GM15510 (cell line): ENCODE data around the gene GPR141.

Experiments used
- POLR2A ChIP-seq: IDR thresholded peaks from 3 replicates; pipeline ENCODE4 v1.6.1; 2011; ENCODE audit warnings: borderline replicate concordance; ENCODE audit not compliant: insufficient read length; ENCODE audit errors: extremely low read depth

GPR141 gene

DNA sequence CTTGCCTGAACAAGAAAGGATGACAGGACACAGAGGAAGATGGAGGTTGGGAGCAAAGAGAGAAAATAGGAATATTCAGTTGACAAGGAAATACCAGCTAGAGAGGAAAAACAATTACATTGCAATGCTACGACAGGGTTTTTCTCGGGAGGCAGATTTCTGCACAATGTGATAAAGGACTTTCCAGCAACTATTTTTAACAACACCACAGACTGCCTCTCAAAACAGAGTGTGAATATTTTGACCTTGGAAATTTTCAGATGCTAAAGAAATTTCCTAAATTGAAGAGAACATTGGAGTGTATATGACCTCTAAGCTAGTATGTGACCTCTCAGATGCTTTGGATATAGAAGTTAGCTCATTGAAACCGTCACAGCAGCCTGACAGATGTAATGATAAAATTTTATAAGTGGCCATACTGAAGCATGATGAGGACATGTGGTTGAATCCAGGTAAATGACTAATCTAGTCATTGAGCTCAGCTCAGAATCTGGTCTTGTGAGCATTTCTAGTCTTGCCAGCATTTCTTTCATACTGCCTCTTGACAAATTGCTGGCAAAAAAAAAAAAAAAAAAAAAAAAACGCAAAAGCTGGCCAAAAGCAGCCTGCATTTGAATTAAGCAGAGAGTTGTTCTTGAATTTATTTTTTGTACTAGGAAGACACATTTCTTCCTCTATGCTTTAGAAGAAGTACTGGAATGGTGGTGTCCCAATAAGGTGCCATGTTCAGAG, 24.4 kb downstream of the GPR141 start:
- TF ChIP-seq POLR2A = no peak

DNA sequence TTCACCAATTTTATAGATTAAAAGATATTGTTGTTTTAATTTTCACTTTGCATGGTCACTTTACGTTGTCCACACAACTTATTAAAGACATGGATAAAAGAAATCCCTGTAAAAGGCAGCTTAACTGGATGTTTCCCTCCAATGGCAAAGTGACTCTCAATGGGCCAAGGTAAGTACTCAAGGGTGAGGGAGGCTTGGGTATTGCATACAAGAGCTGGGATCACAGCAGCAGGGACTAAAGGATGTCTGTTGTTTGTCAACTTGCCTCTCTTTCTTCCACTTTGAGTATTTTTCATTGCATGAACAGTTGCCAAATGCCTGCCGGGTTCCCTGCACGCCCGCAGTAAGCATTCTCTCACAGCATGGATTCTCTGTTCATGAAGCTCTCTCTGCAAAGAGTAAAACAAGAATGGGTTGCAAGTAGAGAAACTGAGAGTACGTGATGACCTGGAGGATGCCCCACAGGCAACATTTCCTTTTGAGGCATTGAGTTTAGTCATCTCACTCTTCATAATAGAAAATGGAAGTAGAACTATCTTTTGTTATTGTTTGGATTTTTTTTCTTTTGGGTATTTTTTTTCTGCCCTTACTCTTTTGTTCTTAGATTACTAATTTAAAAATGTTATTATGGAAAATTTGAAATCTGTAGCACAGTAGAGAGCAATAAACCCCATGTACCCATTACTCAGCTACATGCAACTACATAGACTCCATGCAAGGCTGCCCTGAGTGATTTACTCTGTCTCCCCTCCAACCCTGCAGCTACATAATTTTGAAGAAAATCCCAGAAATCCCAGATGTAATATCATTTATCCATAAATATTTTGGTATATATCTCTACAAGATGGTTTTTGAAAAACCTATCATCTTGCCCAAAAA, 26.3 kb downstream of the GPR141 start:
- no peak for TF ChIP-seq POLR2A

DNA sequence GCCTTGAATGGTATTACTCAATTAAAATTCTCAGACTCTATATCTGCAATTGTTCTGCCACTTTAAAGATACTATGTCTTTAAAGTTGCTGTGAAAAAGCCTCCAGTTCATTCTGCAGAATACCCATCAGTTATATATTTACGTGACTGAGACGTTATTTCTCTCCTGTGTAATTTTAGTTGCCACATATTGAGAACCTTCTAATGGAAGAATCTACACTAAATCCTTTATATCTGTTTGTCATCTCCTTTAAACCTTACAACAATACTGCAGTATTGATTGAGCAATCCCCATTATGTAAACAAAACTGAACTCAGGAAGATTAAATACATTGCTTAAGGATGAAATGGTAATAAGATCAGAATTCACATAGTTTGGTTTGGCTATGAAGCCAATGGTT, 30.0 kb downstream of the GPR141 start:
- TF ChIP-seq POLR2A = no peak

DNA sequence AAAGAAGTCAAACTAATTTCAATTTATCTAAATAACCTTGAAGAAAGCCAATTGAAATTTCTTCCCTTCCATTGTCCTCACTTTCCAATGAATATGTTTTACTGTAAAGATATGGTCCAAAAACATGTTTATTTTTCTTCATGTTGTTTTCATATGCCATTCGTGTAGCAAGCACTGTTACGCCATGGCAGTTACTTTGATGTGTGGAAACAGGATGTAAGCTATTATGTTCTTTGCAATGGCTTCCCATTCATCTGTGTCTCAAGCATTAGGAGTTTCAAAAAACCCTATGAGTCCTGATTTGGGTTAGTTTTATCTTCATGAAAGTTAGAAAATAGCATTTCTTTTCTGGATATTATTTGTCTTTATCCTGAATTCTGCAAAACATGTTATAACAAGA, 31.0 kb downstream of the GPR141 start:
- no peak for TF ChIP-seq POLR2A

DNA sequence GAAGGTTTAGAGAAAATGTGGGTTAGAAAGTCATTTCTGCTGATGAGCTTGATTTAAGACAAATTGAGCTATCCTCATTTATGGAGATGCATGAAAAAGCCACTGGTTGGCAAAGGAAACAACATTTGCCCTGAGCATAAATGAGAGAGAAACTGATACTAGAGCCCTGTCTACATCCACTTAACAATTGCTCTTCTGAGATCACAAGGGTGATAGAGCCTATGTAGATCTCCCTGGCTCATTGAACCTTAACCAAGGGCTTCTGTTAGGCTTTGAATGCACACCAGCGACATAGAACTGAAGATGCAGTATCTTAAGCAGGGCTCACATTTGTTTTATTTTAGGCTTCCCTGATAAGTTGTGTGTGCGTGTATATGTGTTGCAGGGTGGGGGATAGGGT, 35.0 kb downstream of the GPR141 start:
- TF ChIP-seq POLR2A = no peak

DNA sequence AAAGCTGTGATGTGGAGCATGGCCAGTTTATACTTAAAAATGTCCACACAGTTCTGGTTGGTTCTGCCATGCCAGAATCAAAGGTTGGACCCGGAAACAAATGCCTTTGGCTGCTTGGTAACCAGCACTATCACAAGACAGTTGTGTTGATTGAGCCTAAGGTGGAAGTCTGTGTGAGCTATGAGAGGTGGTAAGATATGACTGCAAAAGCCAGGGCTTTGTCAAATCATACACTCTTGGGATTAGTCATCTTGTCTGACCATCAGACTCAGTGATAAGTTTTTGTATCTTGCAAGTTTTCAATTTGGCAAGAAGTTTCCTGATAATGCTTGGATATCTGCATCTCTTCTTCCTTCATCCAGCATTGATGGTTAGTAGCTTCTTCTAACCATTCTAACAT, 35.5 kb downstream of the GPR141 start:
- TF ChIP-seq POLR2A = no peak

DNA sequence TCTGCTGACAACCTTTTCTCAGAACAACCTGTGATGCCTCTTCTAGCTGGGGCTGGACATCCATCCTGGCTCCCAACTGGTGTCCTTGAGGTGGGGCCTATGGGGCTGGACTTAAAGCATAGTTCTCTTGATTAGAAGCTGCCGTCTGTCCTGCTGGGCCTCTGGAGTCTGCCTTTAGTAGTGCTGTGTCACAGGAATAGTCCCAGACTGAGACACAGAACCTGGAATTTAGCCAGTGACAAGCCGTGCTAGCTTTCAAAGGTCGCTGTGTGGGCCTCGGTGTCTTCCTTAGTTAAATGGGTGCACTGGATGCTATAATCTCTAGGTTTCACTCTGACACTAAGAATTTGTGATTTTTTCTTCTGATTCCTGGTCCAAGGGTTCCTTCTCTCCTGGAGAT, 41.2 kb downstream of the GPR141 start:
- no peak for TF ChIP-seq POLR2A

DNA sequence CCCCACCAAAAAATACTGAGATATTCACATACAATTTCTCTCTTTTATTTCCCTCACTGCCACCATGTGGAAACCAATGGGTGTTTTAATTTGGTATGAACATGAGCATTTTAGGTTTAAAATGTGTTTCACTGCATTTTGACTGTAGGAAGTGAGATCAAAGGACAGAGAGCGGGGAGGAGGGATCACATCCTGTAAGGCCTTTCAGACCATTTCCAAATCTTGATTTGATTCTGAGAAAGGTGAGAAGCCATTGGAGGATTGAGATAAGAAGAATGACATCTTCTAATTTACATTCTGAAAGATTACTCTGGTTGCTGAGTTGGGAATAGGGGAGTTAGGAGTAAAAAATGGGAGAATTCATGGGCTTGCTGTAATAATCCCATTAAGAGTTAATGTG, 42.5 kb downstream of the GPR141 start:
- TF ChIP-seq POLR2A = no peak

DNA sequence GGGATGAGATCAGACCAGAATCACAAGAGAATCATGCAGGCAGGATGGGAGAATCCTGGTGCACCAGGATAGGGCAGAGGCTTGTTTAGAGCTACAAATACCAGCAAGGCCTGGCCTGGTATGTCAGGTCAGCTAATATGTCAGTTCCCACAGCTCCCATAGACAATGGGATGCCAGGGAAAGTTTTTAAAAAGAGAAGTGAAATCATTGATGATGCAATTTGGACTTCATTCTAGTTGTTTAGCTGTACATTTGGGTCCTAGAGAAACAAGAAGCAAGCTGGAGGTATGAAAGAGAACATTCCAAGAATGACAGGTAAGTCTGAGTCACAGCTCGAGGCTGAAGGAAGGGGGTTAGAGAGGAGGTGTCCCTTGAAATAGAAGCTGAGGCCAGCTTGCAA, 45.2 kb downstream of the GPR141 start:
- TF ChIP-seq POLR2A = no peak

DNA sequence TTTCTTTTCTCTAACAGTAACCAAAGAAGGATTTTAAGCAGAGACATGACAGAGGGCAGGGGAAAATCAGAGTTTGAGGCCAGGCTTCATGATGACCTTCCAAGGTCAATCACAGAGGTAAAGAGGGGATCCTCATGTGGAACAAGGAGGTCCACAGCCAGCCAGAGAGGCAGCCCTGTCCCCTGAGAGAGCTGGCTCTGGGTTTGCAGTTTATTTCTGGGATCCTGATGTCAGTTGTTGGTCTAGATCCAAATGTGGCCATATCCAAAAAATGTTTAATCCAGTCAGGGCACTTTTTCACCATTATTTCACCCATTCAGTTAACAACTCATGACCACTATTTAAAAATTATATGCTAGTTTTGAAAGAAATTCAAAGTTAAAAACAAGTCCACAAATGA, 45.6 kb downstream of the GPR141 start:
- TF ChIP-seq POLR2A = no peak

DNA sequence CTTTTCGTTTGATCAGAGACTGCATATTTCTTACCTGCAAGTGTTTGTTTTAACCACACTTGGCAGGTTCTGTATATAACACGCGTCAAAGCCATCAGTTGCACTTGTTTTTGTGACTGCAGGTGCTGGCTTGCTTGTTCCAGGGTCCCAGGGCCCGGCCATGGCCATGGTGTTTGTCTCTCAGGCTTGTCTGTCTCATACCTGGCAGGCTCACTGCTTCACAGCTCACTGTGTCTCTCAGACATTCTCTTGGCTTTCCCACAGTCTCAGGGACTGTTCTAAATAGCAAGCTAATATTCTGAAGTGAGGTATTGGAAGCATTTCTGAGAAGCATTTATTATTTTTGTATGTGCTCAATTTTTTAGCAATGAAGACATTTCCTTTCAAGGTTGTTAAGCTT, 46.9 kb downstream of the GPR141 start:
- TF ChIP-seq POLR2A = no peak

DNA sequence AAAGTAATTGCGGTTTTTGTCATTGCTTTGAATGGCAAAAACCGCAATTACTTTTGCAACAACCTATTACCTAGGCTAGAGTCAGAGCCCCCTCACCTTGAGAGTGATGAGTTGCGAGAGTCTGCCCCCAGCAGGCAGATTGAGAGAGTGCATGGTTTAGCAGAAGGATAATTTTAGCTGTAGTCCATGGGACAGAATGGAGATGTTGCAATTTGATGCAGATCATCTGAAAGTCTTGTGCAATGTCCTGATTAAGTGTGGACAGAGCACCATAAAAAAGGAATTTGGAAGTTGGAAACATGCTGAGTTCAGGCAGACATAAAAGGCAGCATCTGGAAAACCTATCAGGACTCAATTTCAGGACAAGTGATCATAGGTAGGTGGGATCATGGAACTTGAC, 48.7 kb downstream of the GPR141 start:
- TF ChIP-seq POLR2A = no peak

DNA sequence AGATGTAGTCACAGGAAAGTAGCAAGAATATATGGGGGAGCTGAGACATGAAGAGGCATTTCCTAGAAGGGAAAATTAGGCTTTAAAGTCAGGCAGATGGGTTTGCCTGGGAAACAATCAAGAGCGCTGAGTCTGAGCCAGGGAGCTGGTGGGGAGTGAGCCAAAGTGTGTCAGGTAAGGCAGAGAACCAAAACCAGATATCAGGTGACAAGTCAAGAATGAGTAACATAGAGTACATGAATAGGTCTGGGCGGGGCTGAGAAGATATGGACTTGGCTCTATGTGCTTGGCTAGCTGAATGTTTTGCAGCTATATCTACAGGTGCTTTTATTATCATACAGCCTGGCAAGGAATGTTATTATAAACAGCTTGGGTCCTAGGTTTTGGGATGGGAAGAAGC, 49.3 kb downstream of the GPR141 start:
- no peak for TF ChIP-seq POLR2A

DNA sequence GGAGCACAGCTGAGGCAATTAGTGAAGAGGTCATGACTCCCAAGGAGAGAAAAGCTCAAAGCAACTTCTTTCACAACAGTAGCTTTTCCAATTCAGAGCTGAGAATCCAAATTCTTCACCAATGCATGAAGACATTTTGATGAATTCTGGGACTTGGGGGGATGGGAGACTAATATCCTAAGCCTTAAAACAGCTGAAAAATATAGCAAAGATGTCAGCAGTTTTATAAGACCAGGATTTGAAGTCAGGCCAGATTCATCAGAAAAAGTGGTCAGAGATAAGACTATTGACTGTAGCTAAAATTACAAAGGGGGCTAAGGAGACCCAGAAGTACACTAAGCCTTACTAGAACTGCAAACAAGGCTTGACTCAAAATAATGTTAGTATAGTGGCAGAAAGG, 51.6 kb downstream of the GPR141 start:
- no peak for TF ChIP-seq POLR2A

DNA sequence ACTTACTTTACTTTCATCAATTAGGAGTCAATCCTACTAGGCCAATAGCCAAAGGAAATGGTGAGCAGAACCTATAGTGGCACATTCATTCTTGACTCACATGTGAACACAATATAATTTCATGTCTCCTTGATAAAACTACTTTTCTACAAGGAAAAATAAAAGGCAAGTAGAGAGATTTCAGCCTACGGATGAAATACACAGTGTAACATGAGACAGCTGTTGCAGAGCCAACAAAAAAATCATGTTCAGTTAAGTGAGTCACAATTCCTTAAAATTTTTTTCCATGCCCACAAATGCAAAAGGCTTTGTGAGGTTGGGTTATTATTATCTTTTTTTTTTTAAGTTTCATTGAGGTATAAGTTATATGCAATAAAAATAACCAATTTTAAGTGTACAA, 54.8 kb downstream of the GPR141 start:
- no peak for TF ChIP-seq POLR2A

DNA sequence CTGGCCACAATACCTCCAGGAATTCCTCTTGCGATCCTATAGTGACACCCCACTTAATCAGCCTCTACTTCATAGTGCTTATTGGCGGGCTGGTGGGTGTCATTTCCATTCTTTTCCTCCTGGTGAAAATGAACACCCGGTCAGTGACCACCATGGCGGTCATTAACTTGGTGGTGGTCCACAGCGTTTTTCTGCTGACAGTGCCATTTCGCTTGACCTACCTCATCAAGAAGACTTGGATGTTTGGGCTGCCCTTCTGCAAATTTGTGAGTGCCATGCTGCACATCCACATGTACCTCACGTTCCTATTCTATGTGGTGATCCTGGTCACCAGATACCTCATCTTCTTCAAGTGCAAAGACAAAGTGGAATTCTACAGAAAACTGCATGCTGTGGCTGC, 56.8 kb downstream of the GPR141 start:
- TF ChIP-seq POLR2A = no peak

DNA sequence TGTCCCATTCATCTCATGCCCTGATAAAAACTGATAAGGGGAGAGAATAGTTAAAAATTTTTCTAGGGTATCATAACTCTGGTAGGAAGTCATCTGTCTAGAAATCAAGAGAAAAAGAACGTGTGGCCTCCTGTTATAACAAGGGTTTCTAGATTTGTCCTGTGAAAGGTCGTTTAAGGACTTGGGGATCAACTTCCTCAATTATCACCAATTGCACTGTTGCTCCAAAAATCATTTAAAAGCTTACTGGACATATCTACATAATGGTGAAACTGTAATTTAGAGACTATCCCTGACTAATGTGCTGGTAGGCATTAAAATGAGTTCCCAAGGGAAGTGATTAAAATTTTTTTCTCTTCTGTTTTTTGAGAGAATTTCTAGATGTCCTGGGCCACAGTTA, 58.2 kb downstream of the GPR141 start:
- TF ChIP-seq POLR2A = no peak

DNA sequence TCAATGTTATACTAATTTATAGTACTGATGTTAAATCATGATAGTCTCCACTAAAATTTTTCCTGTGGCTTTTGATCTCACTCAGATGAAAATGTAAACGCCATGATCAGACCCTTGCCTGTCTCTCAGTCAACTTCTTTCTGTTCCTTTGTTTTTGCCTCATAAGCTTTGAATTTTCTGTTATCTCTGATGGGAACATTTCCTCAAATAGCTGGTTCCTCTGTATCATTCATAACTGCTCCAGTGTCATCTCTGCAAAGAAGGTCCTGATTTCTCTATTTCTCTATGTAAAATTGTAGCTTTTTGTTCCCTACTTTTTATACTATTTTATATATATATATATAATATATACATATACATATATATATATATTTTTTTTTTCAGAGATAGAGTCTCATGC, 67.5 kb downstream of the GPR141 start:
- no peak for TF ChIP-seq POLR2A
